GM19397 (cell line): ENCODE measurements around the gene SIL1.
"Not testable (repeated sequence)": the region's sequence is repeated elsewhere in the genome, so short reads cannot be mapped to it uniquely, and the experiment has no call there.

Source experiments
- ATAC-seq: cut with Tn5 transposase; IDR thresholded peaks from one replicate; pipeline ENCODE4 v1.9.1; 2021; ENCODE audit warnings: mild to moderate bottlenecking, moderate library complexity; ENCODE audit not compliant: unreplicated experiment

SIL1 gene

GRCh38 chr5:139204196-139204595 lies 6.0 kb upstream of the SIL1 start:
- ATAC-seq = no peak

GRCh38 chr5:139199321-139199720 lies 1.2 kb upstream of the SIL1 start:
- no peak for ATAC-seq

GRCh38 chr5:139196296-139196956 lies 1.7 kb downstream of the SIL1 start:
- ATAC-seq = no peak

GRCh38 chr5:139194486-139194885 lies 3.7 kb downstream of the SIL1 start:
- ATAC-seq = no peak

- no peak for ATAC-seq
Observed at GRCh38 chr5:139193928-139194327, 4.2 kb downstream of the SIL1 start.

GRCh38 chr5:139192906-139193305 lies 5.3 kb downstream of the SIL1 start:
- not testable (repeated sequence) for ATAC-seq

GRCh38 chr5:139191954-139192353 lies 6.2 kb downstream of the SIL1 start:
- ATAC-seq = not testable (repeated sequence)

GRCh38 chr5:139190125-139190524 lies 8.0 kb downstream of the SIL1 start:
- ATAC-seq = no peak

- no peak for ATAC-seq
Observed at GRCh38 chr5:139188558-139189270, 9.5 kb downstream of the SIL1 start.

GRCh38 chr5:139186752-139187326 lies 11.3 kb downstream of the SIL1 start:
- ATAC-seq = no peak

- ATAC-seq = no peak
Observed at GRCh38 chr5:139186261-139186660, 11.9 kb downstream of the SIL1 start.

- ATAC-seq = no peak
Observed at GRCh38 chr5:139185589-139185988, 12.6 kb downstream of the SIL1 start.

- no peak for ATAC-seq
Observed at GRCh38 chr5:139183502-139183901, 14.7 kb downstream of the SIL1 start.

GRCh38 chr5:139182528-139183296 lies 15.5 kb downstream of the SIL1 start:
- no peak for ATAC-seq

GRCh38 chr5:139181835-139182452 lies 16.2 kb downstream of the SIL1 start:
- no peak for ATAC-seq

GRCh38 chr5:139181322-139181730 lies 16.8 kb downstream of the SIL1 start:
- no peak for ATAC-seq

GRCh38 chr5:139180850-139181249 lies 17.3 kb downstream of the SIL1 start:
- ATAC-seq = no peak

GRCh38 chr5:139179778-139180513 lies 18.2 kb downstream of the SIL1 start:
- not testable (repeated sequence) for ATAC-seq

GRCh38 chr5:139178935-139179334 lies 19.2 kb downstream of the SIL1 start:
- ATAC-seq = no peak

GRCh38 chr5:139178589-139178917 lies 19.6 kb downstream of the SIL1 start:
- no peak for ATAC-seq
